HG03521 (cell line): ENCODE measurements around the gene PPFIA2.

Experiments
- ATAC-seq: cut with Tn5 transposase; IDR thresholded peaks from one replicate; pipeline ENCODE4 v1.9.1; 2021; ENCODE audit warnings: mild to moderate bottlenecking, moderate library complexity; ENCODE audit not compliant: unreplicated experiment

The PPFIA2 gene

DNA sequence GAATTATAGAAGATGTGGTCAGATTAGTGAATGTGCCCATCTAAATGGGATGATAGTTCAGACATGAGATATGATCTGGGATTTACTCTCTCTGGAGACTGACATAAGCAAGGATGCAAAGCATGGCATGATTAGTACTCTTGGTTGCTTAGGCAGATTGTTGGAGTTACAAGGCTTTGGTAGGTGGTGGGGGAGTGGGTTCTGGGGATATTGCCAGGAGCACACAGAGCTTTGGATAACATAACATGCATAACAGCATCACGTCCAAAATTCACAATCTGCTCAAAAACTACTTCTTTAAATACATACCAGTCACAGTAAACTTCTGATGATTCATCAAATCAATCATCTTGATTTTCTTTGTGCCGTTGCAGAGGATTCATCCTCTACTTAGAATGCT, 393.9 kb downstream of the PPFIA2 start:
- no peak for ATAC-seq

DNA sequence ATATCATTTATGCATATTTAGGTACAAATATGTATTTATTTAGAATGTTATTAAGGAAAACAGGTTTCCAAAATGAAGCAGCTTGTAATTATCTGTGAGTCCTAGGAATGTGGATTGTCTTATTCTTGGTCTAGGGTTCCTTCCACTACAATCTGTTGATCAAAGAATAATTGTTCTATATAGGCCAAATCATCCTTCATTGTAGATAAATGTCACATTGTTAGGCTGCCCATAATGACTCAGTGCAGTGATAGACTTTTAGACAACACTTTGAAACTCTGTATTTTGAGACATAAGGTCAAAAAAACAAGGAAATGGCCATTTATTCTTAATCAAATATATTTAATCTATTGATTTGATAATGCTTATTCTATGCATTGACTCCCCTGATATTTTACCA, 398.2 kb downstream of the PPFIA2 start:
- ATAC-seq = no peak

DNA sequence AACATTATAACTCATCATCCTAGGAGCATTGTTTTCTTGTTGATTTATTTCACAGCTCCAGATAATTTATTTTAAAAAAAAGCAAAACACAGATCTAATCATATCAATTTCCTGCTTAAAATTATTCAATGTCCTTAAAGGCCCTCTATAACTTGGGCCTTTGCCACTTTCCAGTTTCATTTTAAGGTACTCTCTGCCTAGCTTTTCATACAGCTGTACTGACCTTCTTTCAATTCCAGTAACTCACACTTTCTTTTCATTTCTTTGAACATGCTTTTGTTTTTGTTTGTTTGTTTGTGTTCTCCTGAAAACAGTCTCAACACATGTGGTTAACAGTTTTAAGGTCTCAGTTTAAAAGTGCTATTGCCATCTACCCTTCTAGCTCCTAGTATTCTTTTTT, 399.4 kb downstream of the PPFIA2 start:
- no peak for ATAC-seq

DNA sequence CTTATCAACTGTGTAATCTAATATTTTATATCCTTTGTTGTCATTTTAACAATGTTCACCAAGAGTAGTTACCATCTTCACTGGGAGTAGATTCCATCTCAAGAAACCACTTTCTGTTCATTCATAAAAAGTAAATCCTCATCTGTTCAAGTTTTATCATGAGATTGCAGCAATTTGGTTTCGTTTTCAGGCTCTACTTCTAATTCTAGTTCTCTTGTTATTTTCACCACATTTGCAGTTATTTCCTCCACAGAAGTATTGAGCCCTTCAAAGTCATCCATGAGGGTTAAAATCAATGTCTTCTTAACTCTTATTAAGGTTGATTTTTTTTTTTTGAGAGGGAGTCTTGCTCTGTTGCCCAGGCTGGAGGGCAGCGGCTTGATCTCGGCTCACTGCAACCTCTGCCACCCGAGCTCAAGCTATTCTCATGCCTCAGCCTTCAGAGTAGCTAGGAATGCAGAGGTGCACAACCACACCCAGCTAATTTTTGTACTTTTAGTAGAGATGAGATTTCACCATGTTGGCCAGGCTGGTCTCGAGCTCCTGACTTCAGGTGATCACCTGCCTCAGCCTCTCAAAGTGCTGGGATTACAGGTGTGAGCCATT, 404.7 kb downstream of the PPFIA2 start:
- ATAC-seq = no peak

DNA sequence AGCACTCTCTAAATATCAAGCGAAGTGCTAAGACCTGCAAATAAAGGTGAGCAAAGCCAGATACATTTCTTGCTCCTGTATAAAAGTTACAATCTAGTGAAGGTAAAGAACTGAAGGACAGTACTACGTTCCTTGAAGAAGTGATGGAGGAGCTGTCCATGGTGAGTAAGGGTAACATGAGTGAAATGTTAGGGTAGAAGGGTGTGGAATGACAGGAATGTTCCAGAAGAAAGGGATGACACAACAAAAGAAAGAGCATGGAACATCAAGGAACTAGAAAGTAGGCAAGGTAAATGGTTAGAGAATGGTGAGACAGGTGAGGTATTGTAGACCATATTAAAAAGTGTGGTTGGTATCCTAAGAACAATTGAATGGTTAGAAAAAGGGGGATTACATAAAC, 408.8 kb downstream of the PPFIA2 start:
- no peak for ATAC-seq

DNA sequence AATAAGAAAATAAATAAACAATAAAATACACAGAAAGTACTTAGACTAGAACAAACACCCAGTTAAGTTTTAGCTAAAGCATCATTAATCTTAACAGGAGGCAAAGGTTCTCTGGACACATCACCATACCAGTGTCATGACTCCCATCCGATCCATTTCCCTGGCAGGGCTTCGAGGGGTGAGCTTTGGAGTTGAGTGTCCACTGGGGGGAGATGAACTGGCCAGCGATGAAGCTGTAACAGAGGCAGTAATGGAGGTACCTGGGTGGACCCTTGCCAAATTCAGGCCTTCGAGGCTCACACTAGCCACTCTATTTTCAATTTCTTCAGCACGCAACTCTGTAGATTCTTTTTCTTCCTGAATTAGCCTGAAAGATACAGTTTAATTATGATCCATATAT, 411.7 kb downstream of the PPFIA2 start:
- ATAC-seq = no peak

DNA sequence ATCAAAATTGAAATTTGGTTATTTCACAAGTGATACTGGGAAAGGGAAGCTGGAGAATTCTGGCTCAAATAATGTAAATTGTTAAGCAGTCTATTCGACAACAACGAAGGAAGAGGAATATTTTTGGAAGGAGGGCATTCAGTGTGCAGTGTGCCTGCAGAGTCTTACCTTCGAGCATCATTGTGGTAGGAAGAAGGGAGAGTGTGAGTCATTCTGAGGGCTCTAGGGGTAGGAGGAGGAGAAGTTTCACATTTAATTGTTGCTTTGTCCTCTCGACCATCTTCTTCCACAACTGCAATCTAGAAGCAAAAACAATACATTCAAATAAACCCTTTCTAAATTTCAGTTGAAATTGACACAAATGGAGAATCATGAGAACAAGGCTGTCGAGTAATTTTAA, 418.2 kb downstream of the PPFIA2 start:
- ATAC-seq = no peak

DNA sequence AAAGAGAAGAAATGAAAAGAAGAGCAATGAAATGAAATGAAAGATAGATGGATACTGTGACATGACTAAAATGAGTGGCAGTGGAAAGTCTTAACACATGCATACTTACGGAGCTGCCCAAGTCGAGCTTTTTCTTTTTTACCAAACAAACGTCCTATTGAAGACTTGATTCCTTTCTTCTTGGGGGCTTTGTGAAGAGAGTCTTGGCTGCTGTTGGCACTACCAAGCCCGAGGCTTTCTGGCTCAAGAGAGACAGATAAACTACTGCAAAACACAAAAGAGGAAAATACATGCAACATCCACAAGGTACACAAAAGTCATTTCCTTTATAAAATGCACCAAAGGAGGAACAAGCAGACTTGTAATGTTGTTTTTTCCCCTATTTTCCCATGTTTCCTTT, 420.1 kb downstream of the PPFIA2 start:
- ATAC-seq = no peak

DNA sequence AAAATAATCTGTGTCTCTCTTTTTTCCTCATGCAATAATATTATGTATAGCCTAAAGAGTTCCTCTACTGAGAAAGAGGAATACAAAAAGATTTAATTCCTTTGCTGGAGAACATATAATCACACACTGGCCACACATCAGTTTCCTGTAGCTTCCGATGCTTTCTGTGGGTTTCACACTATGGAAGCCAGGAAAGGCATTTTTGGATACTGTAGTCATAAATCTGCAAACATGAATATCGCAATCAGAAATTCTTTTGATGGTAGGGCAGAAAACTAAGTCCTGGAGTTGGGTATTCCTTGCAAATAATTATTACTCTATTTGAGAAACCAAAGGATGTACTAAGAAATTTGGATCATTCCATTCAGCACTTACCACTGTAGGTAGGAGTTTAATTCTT, 421.3 kb downstream of the PPFIA2 start:
- no peak for ATAC-seq

DNA sequence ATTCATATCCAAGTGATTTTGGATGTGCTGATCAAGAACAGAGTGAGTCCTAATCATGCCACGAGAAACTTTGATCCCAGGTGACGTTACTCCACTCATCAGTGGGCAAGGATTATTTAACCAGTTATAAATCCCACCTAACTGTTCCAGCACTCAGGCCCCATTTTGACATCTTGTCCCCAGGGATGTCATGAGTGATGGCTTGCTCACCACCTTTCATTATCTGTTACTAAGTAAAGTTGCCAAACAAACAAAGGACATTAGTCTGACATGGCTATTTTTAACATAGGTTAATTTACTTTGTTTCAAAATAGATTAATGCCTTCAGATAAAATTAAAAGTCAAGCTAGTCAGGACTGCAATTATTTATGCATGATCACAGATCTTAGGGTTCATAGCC, 425.3 kb downstream of the PPFIA2 start:
- no peak for ATAC-seq

DNA sequence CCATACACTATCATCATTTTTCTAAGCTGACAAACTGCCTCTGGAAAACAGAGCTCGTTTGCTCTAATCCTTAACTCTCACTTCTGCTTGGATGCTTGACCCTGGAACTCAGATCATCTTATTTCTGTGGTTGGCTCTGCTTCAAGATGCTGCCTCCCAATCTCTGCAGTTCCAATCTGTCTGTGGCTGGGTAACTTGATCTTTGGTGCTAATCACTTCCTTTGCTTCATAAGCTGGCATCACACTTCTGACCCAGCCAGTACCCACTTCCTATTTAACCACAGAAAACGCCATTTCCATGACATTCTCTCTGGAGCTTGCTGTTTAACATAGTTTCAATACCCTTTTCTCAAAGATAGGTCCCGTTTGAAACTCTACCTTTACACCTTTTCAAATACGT, 427.1 kb downstream of the PPFIA2 start:
- ATAC-seq = no peak

DNA sequence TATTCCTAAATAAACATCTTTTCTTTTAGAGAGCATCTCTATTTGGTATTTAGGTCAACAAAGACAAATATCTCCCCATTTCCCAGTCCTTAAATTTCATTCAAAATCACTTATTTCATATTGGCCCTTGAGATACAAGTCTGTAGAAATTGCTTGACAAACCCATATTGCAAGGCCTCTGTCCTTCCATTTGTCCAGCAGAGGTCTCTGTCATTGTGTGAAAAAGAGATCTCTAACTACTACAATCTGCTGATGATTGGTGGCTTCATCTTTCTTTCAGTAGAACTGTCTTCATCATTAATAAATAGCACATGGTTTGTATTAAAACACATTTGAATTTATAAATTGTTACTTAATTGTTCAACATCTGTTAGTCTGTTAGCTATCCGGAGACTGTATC, 428.7 kb downstream of the PPFIA2 start:
- no peak for ATAC-seq

DNA sequence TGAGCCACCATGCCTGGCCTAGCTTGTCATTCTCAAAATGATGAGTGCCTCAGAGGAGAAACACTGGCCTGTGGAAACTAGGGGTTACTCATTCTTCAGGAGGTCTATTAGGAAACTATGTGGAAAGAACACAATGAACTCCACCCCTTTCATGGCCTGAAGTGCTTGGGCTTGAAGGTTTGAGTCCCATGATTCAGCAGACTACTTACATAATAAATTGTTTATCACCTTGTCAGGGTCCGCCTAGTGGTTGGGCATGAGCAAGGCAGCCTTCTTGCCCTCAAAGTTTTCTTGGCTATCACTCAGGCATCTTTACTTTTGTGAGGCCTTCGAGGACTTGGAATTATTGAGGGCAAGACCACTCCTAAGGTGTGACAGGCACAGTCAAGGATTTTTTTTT, 430.1 kb downstream of the PPFIA2 start:
- ATAC-seq = peak; percentile 81

DNA sequence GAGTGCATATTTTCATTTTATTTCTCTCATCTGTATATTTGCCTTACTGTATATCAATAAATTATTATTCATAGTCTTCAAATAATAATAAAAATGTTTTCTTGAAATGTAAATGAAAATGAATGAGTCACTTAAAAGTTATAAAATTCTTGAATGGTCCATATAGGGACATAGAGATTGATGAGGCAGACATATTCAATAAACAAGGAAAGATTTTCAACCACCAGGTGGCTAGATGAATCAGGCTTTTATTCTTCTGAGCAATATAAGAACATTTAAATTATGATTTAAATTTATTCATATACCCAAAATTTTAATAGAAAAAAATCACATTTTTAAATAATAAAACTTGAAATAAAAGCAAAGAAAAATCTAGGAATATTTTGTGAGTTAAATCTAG, 431.7 kb downstream of the PPFIA2 start:
- no peak for ATAC-seq

DNA sequence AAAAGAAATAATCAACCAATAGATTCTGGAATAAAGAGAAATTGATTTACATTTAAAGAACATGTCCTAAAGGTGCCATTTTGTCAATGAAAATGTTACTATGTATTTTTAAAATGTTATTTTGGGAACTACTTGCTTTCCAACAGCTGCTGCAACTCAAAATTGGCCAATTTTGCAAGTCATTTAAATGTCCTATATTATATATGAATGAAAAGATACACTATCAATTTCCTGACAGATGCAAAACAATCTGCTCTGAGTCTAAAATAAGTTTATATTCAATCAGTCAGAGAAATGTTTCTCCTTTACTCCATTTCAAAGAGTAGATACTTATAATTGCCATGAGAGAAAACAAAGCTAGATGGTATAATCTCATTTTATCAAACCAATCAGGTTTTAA, 434.1 kb downstream of the PPFIA2 start:
- ATAC-seq = no peak

DNA sequence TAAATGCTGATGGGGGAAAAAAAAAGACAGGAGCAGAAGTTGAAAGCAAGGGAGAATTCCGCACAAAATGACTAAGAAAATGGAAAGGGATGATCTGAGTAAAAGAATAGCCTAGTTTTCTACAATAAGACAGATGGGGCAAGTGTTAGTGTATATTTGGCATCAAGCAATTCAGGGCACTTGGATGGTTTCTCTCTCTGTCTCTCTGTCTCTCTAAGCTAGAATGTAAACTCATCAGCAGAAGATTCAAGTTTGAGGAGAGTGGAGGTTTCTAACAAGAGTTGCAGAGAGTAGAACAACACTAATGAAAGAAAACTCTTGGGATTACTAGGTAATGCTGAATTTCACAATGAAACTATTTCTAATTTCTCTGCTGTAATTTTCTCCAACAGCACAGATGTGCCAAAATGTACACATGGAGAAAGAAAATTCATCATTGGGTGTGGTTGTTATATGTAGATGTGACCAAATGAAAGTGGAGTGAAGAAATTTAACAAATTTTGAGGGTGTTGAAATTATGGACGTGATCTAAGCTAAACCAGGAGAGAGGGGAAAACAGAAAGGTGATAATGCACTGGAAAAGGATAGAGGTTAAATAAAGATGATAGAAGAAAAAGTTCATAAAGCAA, 444.1 kb downstream of the PPFIA2 start:
- ATAC-seq = no peak

DNA sequence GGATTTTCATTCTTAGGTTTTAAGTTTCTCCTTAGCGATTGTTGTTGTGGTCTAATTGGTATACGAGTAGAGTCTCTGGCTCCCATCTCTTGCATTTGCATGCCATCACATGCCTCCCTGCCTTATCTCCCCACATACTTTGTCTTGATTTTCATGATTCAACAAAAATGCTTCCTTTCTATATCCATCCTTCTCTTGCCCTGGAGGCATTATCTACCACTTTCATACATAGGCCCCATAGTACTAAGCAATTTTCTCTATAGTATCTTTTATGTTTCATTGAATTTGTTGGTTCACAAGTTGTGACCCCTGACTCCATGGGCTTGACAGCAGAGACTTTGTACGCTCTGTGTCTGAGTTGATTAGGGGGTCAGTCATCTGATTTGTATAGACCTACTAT, 455.2 kb downstream of the PPFIA2 start:
- ATAC-seq = no peak

DNA sequence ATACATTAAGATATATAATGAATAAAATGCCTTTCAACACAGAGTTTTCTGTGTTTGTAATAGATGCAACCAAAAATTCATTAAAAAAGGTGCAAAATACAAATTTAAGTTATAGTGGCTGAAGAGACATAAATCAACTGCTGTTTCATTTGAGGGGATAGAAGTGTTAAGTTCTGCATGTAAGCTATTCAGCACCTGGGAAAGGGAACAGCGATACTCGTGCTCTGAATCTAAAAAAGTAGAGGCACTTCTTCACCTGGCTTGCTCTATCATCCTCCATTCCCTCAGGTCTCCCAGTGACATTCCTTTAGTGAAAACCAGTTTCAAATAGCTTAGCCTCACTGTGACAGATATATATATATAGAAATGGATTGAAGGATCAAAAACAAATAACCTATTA, 458.7 kb downstream of the PPFIA2 start:
- ATAC-seq = no peak

DNA sequence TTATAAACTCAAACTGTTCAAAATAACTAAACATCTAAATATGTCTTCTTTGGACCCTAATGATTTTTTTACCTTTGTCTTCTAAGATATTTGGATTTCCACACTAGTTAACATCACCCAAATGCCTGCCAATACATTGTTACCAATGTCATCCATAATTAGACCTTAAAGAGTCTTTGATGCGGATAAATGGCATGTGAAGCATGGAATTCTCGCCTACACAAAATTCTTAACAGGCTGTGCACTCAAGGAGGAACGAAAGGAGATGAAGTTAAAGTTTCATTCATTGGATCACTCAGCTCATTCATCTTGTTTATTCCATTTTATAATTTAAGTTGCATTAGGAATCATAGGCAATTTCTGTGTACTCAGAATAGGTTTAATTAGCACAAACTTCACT, 461.5 kb downstream of the PPFIA2 start:
- no peak for ATAC-seq

DNA sequence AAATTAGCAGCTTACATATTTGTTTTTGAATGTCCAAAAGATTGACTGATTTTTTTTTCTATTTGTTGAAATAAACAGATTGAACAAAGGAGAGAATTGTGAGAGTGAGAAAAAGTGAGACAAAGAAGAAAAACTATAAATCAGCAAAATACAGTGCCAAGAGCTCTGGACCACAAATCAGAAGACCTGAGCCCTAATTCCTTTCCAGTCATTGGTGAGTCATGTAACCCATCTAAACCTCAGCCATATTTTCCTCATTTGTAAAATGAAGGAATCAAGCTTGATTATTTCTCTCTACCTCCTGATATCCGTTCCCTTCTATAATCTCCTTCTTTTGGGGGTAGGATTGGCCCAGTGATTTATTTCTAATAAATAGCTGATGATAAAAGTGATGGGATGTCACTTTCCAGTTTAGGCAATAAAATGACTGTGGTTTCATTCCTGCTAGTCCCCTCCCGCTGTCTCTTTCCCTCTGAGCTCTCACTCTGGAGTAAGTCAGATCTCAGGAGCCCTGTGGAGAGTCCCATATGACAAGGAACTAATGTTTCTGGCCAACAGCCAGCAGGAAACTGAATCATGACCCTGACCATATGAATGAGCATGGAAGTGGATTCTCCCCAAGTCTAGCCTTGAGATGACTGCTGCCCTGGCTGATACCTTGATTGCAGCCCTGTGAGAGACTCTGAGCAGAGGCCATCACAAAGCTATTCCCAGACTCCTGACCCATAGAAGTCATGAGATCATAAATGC, 462.4 kb downstream of the PPFIA2 start:
- no peak for ATAC-seq

DNA sequence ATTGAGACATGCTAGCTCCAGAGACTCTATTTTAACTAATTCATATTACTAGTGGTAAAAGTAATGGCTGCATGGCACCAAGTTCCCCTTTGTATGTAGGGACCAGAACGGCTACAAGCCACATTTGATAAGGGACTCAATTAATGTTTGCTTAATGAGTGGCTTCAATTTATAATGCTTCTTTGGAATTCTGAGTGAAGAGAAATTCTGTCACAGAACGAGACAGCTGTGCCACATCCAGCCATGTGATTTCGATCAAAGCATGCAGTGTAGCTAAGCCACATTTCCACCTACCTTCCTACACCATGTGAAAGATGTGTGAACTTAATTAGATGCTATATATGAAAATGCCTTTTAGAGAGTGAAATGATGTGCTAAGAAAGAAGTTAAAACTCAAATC, 463.9 kb downstream of the PPFIA2 start:
- ATAC-seq = no peak
